ENCODE measurements around the gene GRB10.

The GRB10 gene

DNA sequence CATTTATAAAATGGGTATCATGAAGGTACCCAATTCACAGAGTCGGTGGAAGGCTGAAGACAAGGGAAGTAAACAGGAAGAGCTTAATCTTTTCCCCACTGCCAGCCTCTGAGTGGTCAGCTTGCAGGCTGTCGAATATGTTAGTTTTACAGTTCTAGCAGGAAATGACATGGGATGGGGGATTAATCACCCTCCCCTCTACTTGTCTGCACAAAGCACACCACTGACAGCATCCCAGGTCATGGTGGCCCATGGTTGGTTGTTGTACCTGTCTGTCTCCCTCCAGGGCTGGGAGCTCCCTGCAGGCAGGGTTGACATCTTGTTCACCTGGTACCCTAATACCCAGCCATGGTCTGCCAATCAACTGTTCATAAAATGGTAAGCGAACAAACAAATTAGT, 55.6 kb downstream of the GRB10 start:
- TF ChIP-seq, protein P1, sequence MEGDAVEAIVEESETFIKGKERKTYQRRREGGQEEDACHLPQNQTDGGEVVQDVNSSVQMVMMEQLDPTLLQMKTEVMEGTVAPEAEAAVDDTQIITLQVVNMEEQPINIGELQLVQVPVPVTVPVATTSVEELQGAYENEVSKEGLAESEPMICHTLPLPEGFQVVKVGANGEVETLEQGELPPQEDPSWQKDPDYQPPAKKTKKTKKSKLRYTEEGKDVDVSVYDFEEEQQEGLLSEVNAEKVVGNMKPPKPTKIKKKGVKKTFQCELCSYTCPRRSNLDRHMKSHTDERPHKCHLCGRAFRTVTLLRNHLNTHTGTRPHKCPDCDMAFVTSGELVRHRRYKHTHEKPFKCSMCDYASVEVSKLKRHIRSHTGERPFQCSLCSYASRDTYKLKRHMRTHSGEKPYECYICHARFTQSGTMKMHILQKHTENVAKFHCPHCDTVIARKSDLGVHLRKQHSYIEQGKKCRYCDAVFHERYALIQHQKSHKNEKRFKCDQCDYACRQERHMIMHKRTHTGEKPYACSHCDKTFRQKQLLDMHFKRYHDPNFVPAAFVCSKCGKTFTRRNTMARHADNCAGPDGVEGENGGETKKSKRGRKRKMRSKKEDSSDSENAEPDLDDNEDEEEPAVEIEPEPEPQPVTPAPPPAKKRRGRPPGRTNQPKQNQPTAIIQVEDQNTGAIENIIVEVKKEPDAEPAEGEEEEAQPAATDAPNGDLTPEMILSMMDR (IDR thresholded peaks at IDR 0.05; ENCODE audit: extremely low read depth, insufficient read depth, missing control alignments), result no peak
- in situ Hi-C loops (cut with MboI; ENCODE audit: low pct_unique_long_range_greater_than_20kb, low sequenced_read_pairs, unreplicated experiment), result no loop called here
- DNase-seq (ENCODE audit: low spot score), result no peak

DNA sequence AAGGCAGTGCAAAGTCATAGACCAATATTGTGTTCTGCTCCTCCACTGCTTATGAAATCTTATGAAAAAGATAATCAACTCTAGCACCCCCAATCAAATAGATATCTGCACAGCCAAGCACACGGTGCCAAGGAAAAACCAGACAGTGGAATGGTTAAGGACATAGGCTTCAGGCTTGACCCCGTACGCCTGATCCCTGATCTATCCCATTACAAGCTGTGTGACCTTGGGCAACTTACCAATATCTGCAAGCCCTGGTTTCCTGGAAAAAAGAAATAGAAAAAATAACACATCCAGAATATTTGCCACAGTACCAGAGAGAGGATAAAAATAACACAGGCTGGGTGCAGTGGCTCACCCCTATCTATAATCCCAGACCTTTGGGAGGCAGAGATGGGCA, 56.9 kb downstream of the GRB10 start:
- no peak for DNase-seq (ENCODE audit: low spot score)
- in situ Hi-C loops (cut with MboI; ENCODE audit: low pct_unique_long_range_greater_than_20kb, low sequenced_read_pairs, unreplicated experiment), result no loop called here
- TF ChIP-seq, protein P1 (IDR thresholded peaks at IDR 0.05; ENCODE audit: extremely low read depth, insufficient read depth, missing control alignments), result no peak

DNA sequence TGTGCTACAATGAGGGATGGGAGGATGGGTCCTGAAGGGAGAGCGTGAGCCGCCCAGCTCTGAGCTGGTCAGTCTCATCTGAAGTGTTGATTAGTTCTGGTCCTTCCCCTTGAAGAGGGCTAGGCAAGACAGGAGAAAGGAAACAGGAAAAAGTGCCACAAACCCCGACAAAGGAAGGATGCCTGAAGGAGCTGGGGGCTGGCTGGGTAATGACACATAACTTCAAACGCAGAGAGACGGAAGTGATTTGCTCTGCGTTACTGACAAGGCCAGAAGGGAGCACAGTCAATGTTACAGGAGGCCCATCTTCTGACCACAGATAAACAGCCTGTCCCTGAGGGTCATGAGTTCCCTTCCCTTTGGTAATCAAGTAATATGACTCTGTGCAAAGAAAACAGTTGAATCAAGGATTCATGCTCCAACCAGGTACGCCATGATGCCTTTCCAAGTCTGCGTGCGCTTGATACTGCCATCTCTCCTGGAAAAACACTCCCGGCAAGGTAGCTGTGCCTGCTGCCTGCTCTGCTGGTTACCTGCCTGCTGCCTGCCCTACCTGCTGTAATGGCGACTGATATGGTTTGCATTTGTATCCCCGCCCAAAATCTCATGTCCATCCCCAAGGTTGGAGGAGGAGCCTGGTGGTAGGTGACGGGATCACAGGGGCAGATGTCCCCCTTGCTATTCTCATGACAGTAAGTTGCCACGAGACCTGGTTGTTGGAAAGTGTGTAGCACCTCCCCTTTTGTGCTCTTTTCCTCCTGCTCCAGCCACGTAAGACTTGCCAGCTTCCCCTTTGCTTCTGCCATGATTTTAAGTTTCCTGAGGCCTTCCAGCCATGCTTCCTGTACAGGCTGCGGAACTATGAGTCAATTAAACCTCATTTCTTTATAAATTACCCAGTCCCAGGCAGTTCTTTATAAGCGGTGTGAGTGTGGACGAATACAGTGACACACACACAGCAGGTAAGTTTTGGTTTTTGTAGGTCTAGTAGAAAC, 57.9 kb downstream of the GRB10 start:
- TF ChIP-seq, protein P1 (IDR thresholded peaks at IDR 0.05; ENCODE audit: extremely low read depth, insufficient read depth, missing control alignments), result no peak
- in situ Hi-C loops (cut with MboI; ENCODE audit: low pct_unique_long_range_greater_than_20kb, low sequenced_read_pairs, unreplicated experiment), result no loop called here
- DNase-seq (ENCODE audit: low spot score), result no peak

DNA sequence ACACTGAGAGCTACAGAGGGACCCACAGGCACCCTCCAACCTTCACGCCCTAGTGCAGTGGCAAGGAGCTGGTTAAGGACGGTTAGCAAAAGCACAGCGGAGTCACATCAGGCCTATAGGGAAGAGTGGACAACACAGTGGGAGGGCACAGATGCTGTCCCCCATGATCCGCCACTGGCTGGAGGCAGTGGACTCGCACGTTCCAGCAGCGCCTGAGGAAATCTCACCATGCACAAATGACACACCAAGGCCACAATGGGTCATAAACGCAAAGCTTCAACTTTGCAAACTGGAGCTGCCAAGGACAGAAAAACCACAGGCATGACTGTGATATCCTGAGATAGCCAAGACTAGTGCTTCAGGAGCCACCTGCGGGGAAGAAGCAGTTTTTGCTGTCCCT, 58.8 kb downstream of the GRB10 start:
- TF ChIP-seq, protein P1 (IDR thresholded peaks at IDR 0.05; ENCODE audit: extremely low read depth, insufficient read depth, missing control alignments), result no peak
- no peak for DNase-seq (ENCODE audit: low spot score)
- in situ Hi-C loops (cut with MboI; ENCODE audit: low pct_unique_long_range_greater_than_20kb, low sequenced_read_pairs, unreplicated experiment), result no loop called here

DNA sequence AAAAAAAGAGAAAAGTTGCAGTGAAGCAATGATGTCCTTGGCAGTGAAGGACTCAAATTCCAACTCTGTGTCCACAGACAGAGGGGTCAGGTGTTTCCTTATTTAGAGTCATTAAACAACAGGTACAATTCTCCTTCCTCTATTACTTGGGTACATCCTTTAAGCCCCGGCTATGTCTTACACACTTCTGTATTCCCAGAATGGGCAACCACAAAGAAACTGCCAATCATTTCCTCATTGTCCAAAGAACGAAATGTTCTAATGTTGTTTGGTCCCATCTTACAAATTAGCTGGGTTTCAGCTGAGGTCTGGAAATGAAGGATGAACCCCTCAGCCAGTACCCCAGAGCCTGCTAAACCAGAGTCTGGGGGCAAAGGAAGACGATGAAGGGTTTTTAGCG, 59.5 kb downstream of the GRB10 start:
- TF ChIP-seq, protein P1 (IDR thresholded peaks at IDR 0.05; ENCODE audit: extremely low read depth, insufficient read depth, missing control alignments), result no peak
- no peak for DNase-seq (ENCODE audit: low spot score)
- in situ Hi-C loops (cut with MboI; ENCODE audit: low pct_unique_long_range_greater_than_20kb, low sequenced_read_pairs, unreplicated experiment), result no loop called here

DNA sequence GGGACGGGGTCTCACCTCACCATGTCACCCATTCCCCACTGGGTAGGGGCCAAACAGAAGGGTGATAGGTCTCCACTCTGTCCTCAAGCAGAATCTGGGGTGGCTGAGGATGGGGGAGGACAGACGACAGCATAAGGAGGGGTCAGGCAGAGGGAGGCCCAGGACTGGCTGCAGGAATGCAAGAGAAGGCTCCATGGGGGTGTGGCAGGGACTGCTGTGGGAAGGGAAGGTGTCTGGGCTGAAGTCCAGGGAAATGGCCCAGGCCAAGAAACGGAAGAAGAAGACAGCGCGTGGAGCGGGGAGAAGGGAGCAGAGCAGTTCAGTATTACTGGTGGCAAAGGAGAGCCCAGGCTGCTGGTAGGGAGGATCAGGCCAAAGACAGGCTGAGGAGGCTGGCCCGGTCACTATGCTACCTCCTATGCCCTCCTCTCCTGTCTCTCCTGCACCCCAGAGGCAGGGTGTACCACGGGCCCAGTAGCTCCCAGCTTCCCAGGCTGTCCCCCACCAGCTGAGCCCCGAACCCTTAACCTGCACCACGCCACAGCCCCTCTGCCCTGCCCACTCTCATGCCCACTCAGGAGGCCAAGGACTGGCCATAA, 60.9 kb downstream of the GRB10 start:
- in situ Hi-C loops (cut with MboI; ENCODE audit: low pct_unique_long_range_greater_than_20kb, low sequenced_read_pairs, unreplicated experiment), result no loop called here
- TF ChIP-seq, protein P1 (IDR thresholded peaks at IDR 0.05; ENCODE audit: extremely low read depth, insufficient read depth, missing control alignments), result no peak
- DNase-seq (ENCODE audit: low spot score), result no peak
